ENCODE measurements around the gene VWA2. TPM values are rescaled to one million over a fixed set of nuclear protein-coding genes. Genes with fewer than 3 reads are reported as not detected.

VWA2 gene
- total and polyA plus RNA-seq, 2 of the 4 experiments (the other 2 are of a cell fraction) = not detected

DNA sequence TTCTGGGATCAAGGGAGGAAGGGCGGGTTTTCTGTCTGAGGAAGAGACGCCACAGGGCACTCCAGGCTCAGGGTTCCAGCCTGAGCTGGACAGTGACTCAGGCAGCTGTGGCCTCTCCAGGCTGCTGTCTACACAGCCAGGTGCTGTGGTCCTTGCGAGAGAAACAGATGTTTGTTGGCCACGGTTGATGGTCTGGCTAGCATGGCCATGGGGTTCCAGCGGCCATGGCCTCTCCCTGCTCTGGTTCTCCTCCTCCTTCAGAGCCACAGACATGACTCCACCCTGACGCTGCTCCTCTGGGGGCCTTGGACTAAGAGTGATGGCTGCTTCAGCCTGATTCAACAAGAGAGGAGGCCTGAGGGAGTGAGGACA is 89.4 kb downstream of the VWA2 start:
- Histone ChIP-seq H3K18ac (ENCODE audit: low read depth, low read length) (no peak overlapping the region), H3K9me1 (ENCODE audit: insufficient read depth, low read length) (no peaks in the 10 kb centered on the region), H3K4me1 (ENCODE audit: control insufficient read depth, insufficient read depth, low read length) (no peaks in the 10 kb centered on the region), H2BK120ac (ENCODE audit: low read depth, low read length) (no peak overlapping the region), H2AK5ac (ENCODE audit: low read depth, low read length) (no peak overlapping the region), H4K91ac (ENCODE audit: insufficient read depth, low read depth, low read length) (no peak overlapping the region), H2AK9ac (replicated peaks; ENCODE audit: low read depth, low read length, poor library complexity) (no peak overlapping the region), H3K4ac (ENCODE audit: low read depth, low read length) (no peak overlapping the region), H3K27ac (ENCODE audit: insufficient read depth, low read length) (no peak overlapping the region), H3K79me1 (ENCODE audit: low read depth in 1 of 2, low read length in 2 of 2) (no peaks in the 10 kb centered on the region), H2BK20ac (ENCODE audit: low read depth, low read length) (no peak overlapping the region), H3K14ac (replicated peaks; ENCODE audit: low read depth, low read length) (no peak overlapping the region), H4K20me1 (ENCODE audit: insufficient read depth, low read length) (no peaks in the 10 kb centered on the region), H3K4me3 (ENCODE audit: insufficient read depth, low read depth, low read length) (no peak overlapping the region), H3K4me2 (ENCODE audit: low read depth, low read length) (no peak overlapping the region), H4K5ac (ENCODE audit: low read depth, low read length) (no peak overlapping the region), H2AFZ (replicated peaks; ENCODE audit: low read length, poor library complexity) (no peak overlapping the region), H3K23ac (ENCODE audit: low read depth, low read length) (no peak overlapping the region), H3K27me3 (ENCODE audit: control insufficient read depth, insufficient read depth, low read length) (peaks cover 26% of the 10 kb centered on the region), H3K36me3 (ENCODE audit: control insufficient read depth, insufficient read depth, low read length) (no peaks in the 10 kb centered on the region), H3K9ac (ENCODE audit: low read depth, low read length) (no peak overlapping the region), H2BK5ac (ENCODE audit: low read depth, low read length, poor library complexity, severe bottlenecking) (no peak overlapping the region), H3K56ac (ENCODE audit: extremely low read depth, insufficient read depth, low read length) (no peak overlapping the region), H4K8ac (ENCODE audit: low read depth in 2 of 2, low read length in 2 of 2) (no peak overlapping the region), H3K9me3 (ENCODE audit: control insufficient read depth, insufficient read depth, low read length) (no peaks in the 10 kb centered on the region), H2BK15ac (ENCODE audit: low read depth, low read length) (no peak overlapping the region)
- ATAC-seq (ENCODE audit: low read depth) (no peak), DNase-seq (no peak)
- no TSS peak for BruUV-seq (replicated peaks)
- WGBS, 2 experiments (ENCODE audit: extremely low coverage in 2 of 2, insufficient read length in 1 of 2) = no CpG with 5 or more reads among the region's 6 CpGs
- CTCF ChIA-PET = interaction anchor here (0.9 kb wide), 1 partner anchor 24 kb away, joined by 3 read pairs; no protein-coding TSS in a partner anchor
- TF ChIP-seq SMC3 (IDR thresholded peaks at IDR 0.05; ENCODE audit: low read depth, low read length) (no peak), NFE2L2 (IDR thresholded peaks at IDR 0.05; ENCODE audit: low read depth, low read length) (no peak), MAZ (IDR thresholded peaks at IDR 0.05; ENCODE audit: borderline replicate concordance, low read depth, low read length) (no peak), FOS (IDR thresholded peaks at IDR 0.05; ENCODE audit: low read depth, low read length) (no peak), MAFK (IDR thresholded peaks at IDR 0.05; ENCODE audit: low read depth, low read length) (no peak), CHD1 (IDR thresholded peaks at IDR 0.05; ENCODE audit: low read depth, low read length) (no peak), MXI1 (IDR thresholded peaks at IDR 0.05; ENCODE audit: borderline replicate concordance, low read depth, low read length) (no peak), POLR2A (IDR thresholded peaks at IDR 0.05; ENCODE audit: low read depth, low read length) (no peak), RFX5 (IDR thresholded peaks at IDR 0.05; ENCODE audit: low read depth, low read length) (no peak), BHLHE40 (IDR thresholded peaks at IDR 0.05; ENCODE audit: low read depth, low read length) (no peak), CEBPB (IDR thresholded peaks at IDR 0.05; ENCODE audit: low read depth, low read length) (no peak), RAD21 (IDR thresholded peaks at IDR 0.05; ENCODE audit: low read length) (no peak), RCOR1 (IDR thresholded peaks at IDR 0.05; ENCODE audit: insufficient replicate concordance, low read length) (no peak)
- TF ChIP-seq, protein P1, sequence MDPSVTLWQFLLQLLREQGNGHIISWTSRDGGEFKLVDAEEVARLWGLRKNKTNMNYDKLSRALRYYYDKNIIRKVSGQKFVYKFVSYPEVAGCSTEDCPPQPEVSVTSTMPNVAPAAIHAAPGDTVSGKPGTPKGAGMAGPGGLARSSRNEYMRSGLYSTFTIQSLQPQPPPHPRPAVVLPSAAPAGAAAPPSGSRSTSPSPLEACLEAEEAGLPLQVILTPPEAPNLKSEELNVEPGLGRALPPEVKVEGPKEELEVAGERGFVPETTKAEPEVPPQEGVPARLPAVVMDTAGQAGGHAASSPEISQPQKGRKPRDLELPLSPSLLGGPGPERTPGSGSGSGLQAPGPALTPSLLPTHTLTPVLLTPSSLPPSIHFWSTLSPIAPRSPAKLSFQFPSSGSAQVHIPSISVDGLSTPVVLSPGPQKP (IDR thresholded peaks at IDR 0.05; ENCODE audit: borderline replicate concordance, low read depth, low read length) = no peak
- TF ChIP-seq, protein P2, sequence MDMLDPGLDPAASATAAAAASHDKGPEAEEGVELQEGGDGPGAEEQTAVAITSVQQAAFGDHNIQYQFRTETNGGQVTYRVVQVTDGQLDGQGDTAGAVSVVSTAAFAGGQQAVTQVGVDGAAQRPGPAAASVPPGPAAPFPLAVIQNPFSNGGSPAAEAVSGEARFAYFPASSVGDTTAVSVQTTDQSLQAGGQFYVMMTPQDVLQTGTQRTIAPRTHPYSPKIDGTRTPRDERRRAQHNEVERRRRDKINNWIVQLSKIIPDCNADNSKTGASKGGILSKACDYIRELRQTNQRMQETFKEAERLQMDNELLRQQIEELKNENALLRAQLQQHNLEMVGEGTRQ (IDR thresholded peaks at IDR 0.05; ENCODE audit: low read depth, low read length) = no peak
- intact Hi-C loops (cut with micrococcal nuclease) = no loop called here
- dilution Hi-C loops (cut with HindIII; ENCODE audit: low sequenced_read_pairs, unreplicated experiment) = no loop called here
- POLR2A ChIA-PET (ENCODE audit: unreplicated experiment) = no interaction called here
- in situ Hi-C loops (cut with MboI; ENCODE audit: low sequenced_read_pairs) = no loop called here
